ENCODE results near the gene PKN3.

Gene PKN3

GRCh38 chr9:128753627-128754026 lies 51.3 kb downstream of the PKN3 start:
- H3K36me3 ChIP-seq (ENCODE audit: control insufficient read depth, insufficient read depth, low read length) = peaks cover 10% of the 10 kb centered on the region
- DNase-seq (ENCODE audit: extremely low read depth, insufficient read length) = no peak
- no peak overlapping the region for H3K4me3 ChIP-seq (replicated peaks; ENCODE audit: low read depth, low read length)
- TF ChIP-seq, protein P1, sequence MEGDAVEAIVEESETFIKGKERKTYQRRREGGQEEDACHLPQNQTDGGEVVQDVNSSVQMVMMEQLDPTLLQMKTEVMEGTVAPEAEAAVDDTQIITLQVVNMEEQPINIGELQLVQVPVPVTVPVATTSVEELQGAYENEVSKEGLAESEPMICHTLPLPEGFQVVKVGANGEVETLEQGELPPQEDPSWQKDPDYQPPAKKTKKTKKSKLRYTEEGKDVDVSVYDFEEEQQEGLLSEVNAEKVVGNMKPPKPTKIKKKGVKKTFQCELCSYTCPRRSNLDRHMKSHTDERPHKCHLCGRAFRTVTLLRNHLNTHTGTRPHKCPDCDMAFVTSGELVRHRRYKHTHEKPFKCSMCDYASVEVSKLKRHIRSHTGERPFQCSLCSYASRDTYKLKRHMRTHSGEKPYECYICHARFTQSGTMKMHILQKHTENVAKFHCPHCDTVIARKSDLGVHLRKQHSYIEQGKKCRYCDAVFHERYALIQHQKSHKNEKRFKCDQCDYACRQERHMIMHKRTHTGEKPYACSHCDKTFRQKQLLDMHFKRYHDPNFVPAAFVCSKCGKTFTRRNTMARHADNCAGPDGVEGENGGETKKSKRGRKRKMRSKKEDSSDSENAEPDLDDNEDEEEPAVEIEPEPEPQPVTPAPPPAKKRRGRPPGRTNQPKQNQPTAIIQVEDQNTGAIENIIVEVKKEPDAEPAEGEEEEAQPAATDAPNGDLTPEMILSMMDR (IDR thresholded peaks at IDR 0.05; ENCODE audit: insufficient read depth, low read length, poor library complexity, severe bottlenecking) = no peak
- H3K27me3 ChIP-seq (replicated peaks; ENCODE audit: control insufficient read depth, insufficient read depth, low read length) = no peaks in the 10 kb centered on the region

DNA sequence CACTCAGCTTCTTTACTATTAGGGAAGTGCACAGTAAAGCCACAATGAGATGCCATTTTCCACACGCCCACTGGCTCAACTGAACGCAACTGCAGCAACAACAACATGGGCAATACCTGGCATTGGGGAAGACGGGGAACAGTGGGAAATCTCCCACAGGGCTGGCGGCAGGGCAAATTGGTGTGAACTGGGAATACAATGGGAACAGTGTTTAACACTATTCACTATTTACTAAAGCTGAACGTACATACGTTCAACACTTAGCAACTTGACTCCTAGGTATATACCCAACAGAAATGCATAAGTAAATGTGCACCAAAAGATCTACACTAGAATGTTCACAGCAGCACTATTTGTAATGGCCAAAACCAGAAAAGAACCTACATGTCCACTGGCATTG lies 55.3 kb downstream of the PKN3 start:
- no peaks in the 10 kb centered on the region for H3K27me3 ChIP-seq (replicated peaks; ENCODE audit: control insufficient read depth, insufficient read depth, low read length)
- H3K36me3 ChIP-seq (ENCODE audit: control insufficient read depth, insufficient read depth, low read length) = no peaks in the 10 kb centered on the region; the same call in 1 of the 2 replicates
- DNase-seq (ENCODE audit: extremely low read depth, insufficient read length) = no peak
- TF ChIP-seq, protein P1 (IDR thresholded peaks at IDR 0.05; ENCODE audit: insufficient read depth, low read length, poor library complexity, severe bottlenecking) = no peak
- H3K4me3 ChIP-seq (replicated peaks; ENCODE audit: low read depth, low read length) = no peak overlapping the region

DNA sequence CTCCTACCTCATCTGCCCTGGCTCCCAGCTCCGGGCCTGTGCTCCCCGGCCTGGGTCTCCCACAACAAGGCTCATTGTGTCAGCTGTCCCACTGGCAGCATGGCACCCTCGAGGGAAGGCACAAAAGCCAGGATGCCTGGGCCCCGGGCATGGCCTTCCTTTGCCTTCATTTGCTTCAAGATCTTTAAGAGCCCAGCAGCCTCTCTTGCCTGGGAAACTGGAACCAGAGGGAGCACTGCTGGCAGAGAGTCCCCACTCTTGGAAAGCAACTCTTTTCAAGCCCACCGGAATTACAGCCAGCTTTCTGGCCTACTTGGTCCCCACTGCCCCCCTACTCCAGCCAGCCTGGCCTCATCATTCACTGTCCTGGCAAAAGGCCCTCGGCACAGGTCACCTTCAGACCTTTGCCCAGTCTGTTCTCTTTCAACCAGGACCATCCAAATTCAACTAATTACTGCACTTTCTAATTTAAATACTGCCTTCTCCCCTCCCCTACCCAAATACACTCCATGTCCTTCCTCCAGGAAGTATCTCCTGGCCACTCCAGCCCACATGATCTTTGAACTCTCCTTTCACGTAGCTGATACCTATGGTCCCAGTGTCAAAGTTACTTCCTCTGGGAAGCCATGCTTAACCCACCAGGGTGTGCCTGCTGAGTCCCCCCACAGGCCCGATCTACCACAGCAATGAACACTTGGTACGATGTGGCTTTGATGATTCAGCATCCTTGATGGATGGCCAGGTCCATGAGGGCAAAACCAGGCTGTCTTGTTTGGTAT lies 60.6 kb downstream of the PKN3 start:
- H3K27me3 ChIP-seq (replicated peaks; ENCODE audit: control insufficient read depth, insufficient read depth, low read length) = no peaks in the 10 kb centered on the region
- TF ChIP-seq, protein P1 (IDR thresholded peaks at IDR 0.05; ENCODE audit: insufficient read depth, low read length, poor library complexity, severe bottlenecking) = no peak
- no peak for DNase-seq (ENCODE audit: extremely low read depth, insufficient read length)
- no peaks in the 10 kb centered on the region; the same call in 1 of the 2 replicates for H3K36me3 ChIP-seq (ENCODE audit: control insufficient read depth, insufficient read depth, low read length)
- H3K4me3 ChIP-seq (replicated peaks; ENCODE audit: low read depth, low read length) = no peak overlapping the region

- DNase-seq (ENCODE audit: extremely low read depth, insufficient read length) = no peak
- TF ChIP-seq, protein P1 (IDR thresholded peaks at IDR 0.05; ENCODE audit: insufficient read depth, low read length, poor library complexity, severe bottlenecking) = no peak
- no peaks in the 10 kb centered on the region for H3K27me3 ChIP-seq (replicated peaks; ENCODE audit: control insufficient read depth, insufficient read depth, low read length)
- no peak overlapping the region for H3K4me3 ChIP-seq (replicated peaks; ENCODE audit: low read depth, low read length)
- no peaks in the 10 kb centered on the region; the same call in 1 of the 2 replicates for H3K36me3 ChIP-seq (ENCODE audit: control insufficient read depth, insufficient read depth, low read length)
Measured at GRCh38 chr9:128764361-128764760, 62.1 kb downstream of the PKN3 start.

- TF ChIP-seq, protein P1 (IDR thresholded peaks at IDR 0.05; ENCODE audit: insufficient read depth, low read length, poor library complexity, severe bottlenecking) = no peak
- no peak for DNase-seq (ENCODE audit: extremely low read depth, insufficient read length)
- H3K27me3 ChIP-seq (replicated peaks; ENCODE audit: control insufficient read depth, insufficient read depth, low read length) = no peaks in the 10 kb centered on the region
- no peaks in the 10 kb centered on the region; the same call in 1 of the 2 replicates for H3K36me3 ChIP-seq (ENCODE audit: control insufficient read depth, insufficient read depth, low read length)
- H3K4me3 ChIP-seq (replicated peaks; ENCODE audit: low read depth, low read length) = no peak overlapping the region
Measured at GRCh38 chr9:128765499-128765898, 63.2 kb downstream of the PKN3 start.

Data from GM06990 (cell line).